Measurements from ENCODE around the gene SDK2. TPM values are rescaled to one million over a fixed set of nuclear protein-coding genes. Genes with fewer than 3 reads are reported as not detected.

SDK2 gene
- polyA plus RNA-seq, 1 of the 3 experiments (the other 2 are of a cell fraction): 0.02 TPM

DNA sequence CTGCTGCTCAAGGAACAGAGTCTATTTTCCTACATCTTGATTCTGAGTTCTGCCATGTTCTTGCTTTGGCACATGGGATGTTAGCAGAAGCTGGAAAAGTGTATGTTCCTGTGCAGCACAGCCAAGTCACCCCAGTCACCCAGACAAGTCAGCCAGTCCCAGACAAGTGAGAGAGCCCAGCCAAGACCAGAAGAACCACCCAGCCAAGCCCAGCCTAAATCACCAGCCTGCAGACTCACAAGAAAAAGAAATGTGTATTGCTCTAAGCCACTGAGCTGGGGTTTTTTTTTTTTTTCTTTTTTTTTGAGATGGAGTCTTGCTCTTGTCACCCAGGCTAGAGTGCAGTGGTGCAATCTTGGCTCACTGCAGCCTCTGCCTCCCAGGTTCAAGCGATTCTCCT lies 191.2 kb downstream of the SDK2 start:
- Histone ChIP-seq H3F3A (replicated peaks; ENCODE audit: insufficient read depth) (no peaks in the 10 kb centered on the region), H3K27ac (ENCODE audit: low read depth in 2 of 2, low read length in 1 of 2) (no peak overlapping the region), H3K9ac (no peak overlapping the region), H3K4me3 (ENCODE audit: low read depth in 2 of 2, low read length in 1 of 2) (no peak overlapping the region), H3K4me1 (ENCODE audit: control insufficient read depth in 1 of 2, insufficient read depth in 2 of 2, low read depth in 1 of 2, low read length in 1 of 2) (peaks cover 0 to 27% of the 10 kb centered on the region in 2 experiments; a peak in 1 of 4 replicates), H3K27me3 (ENCODE audit: insufficient read depth) (no peaks in the 10 kb centered on the region), H3K9me3 (no peaks in the 10 kb centered on the region), H3K4me2 (no peak overlapping the region), H2AFZ (ENCODE audit: low read depth) (no peak overlapping the region), H4K20me1 (ENCODE audit: insufficient read depth) (no peaks in the 10 kb centered on the region), H3K9me2 (no peaks in the 10 kb centered on the region), H3K79me2 (ENCODE audit: insufficient read depth) (no peaks in the 10 kb centered on the region), H3K36me3 (replicated peaks in 1 of 2; ENCODE audit: control insufficient read depth in 1 of 2, insufficient read depth in 2 of 2, low read length in 1 of 2) (no peaks in the 10 kb centered on the region)
- ChIA-PET POLR2A (interaction anchor here (0.6 to 1.5 kb wide), 2 partner anchors 21 to 196 kb away, joined by 3 read pairs; no protein-coding TSS in a partner anchor), CTCF (interaction anchor here (1.1 to 2.4 kb wide), 2 partner anchors 24 to 134 kb away, joined by 3 to 12 read pairs; no protein-coding TSS in a partner anchor)
- no peak for TF ChIP-seq ELF1 (IDR thresholded peaks at IDR 0.05)
- TF ChIP-seq RCOR1 (IDR thresholded peaks at IDR 0.05; ENCODE audit: low read length): no peak
- TF ChIP-seq TCF12 (IDR thresholded peaks at IDR 0.05): no peak
- no peak for TF ChIP-seq RXRA (IDR thresholded peaks at IDR 0.05; ENCODE audit: borderline replicate concordance, low read depth)
- TF ChIP-seq, protein P1, sequence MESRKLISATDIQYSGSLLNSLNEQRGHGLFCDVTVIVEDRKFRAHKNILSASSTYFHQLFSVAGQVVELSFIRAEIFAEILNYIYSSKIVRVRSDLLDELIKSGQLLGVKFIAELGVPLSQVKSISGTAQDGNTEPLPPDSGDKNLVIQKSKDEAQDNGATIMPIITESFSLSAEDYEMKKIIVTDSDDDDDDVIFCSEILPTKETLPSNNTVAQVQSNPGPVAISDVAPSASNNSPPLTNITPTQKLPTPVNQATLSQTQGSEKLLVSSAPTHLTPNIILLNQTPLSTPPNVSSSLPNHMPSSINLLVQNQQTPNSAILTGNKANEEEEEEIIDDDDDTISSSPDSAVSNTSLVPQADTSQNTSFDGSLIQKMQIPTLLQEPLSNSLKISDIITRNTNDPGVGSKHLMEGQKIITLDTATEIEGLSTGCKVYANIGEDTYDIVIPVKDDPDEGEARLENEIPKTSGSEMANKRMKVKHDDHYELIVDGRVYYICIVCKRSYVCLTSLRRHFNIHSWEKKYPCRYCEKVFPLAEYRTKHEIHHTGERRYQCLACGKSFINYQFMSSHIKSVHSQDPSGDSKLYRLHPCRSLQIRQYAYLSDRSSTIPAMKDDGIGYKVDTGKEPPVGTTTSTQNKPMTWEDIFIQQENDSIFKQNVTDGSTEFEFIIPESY (IDR thresholded peaks at IDR 0.05; ENCODE audit: borderline replicate concordance, low read depth): no peak
- TF ChIP-seq MXI1 (IDR thresholded peaks at IDR 0.05; ENCODE audit: low read depth, low read length): no peak
- no peak for TF ChIP-seq FOXM1 (IDR thresholded peaks at IDR 0.05; ENCODE audit: low read depth)
- TF ChIP-seq, protein P2, sequence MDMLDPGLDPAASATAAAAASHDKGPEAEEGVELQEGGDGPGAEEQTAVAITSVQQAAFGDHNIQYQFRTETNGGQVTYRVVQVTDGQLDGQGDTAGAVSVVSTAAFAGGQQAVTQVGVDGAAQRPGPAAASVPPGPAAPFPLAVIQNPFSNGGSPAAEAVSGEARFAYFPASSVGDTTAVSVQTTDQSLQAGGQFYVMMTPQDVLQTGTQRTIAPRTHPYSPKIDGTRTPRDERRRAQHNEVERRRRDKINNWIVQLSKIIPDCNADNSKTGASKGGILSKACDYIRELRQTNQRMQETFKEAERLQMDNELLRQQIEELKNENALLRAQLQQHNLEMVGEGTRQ (IDR thresholded peaks at IDR 0.05; ENCODE audit: borderline replicate concordance, low read depth, low read length): no peak
- TF ChIP-seq, protein P3, sequence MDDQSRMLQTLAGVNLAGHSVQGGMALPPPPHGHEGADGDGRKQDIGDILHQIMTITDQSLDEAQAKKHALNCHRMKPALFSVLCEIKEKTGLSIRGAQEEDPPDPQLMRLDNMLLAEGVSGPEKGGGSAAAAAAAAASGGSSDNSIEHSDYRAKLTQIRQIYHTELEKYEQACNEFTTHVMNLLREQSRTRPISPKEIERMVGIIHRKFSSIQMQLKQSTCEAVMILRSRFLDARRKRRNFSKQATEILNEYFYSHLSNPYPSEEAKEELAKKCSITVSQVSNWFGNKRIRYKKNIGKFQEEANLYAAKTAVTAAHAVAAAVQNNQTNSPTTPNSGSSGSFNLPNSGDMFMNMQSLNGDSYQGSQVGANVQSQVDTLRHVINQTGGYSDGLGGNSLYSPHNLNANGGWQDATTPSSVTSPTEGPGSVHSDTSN (IDR thresholded peaks at IDR 0.05): no peak
- TF ChIP-seq NFIC (IDR thresholded peaks at IDR 0.05; ENCODE audit: borderline replicate concordance): no peak
- no peak for TF ChIP-seq YY1 (IDR thresholded peaks at IDR 0.05; ENCODE audit: low read depth)
- TF ChIP-seq RAD21 (IDR thresholded peaks at IDR 0.05; ENCODE audit: low read length): no peak
- TF ChIP-seq TEAD4 (IDR thresholded peaks at IDR 0.05; ENCODE audit: borderline replicate concordance, insufficient read depth): no peak
- no peak for TF ChIP-seq EP300 (IDR thresholded peaks at IDR 0.05; ENCODE audit: borderline replicate concordance in 1 of 2, low read depth in 1 of 2, low read length in 1 of 2)
- TF ChIP-seq GABPA (IDR thresholded peaks at IDR 0.05; ENCODE audit: low read depth): no peak
- TF ChIP-seq, protein P4, sequence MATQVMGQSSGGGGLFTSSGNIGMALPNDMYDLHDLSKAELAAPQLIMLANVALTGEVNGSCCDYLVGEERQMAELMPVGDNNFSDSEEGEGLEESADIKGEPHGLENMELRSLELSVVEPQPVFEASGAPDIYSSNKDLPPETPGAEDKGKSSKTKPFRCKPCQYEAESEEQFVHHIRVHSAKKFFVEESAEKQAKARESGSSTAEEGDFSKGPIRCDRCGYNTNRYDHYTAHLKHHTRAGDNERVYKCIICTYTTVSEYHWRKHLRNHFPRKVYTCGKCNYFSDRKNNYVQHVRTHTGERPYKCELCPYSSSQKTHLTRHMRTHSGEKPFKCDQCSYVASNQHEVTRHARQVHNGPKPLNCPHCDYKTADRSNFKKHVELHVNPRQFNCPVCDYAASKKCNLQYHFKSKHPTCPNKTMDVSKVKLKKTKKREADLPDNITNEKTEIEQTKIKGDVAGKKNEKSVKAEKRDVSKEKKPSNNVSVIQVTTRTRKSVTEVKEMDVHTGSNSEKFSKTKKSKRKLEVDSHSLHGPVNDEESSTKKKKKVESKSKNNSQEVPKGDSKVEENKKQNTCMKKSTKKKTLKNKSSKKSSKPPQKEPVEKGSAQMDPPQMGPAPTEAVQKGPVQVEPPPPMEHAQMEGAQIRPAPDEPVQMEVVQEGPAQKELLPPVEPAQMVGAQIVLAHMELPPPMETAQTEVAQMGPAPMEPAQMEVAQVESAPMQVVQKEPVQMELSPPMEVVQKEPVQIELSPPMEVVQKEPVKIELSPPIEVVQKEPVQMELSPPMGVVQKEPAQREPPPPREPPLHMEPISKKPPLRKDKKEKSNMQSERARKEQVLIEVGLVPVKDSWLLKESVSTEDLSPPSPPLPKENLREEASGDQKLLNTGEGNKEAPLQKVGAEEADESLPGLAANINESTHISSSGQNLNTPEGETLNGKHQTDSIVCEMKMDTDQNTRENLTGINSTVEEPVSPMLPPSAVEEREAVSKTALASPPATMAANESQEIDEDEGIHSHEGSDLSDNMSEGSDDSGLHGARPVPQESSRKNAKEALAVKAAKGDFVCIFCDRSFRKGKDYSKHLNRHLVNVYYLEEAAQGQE (IDR thresholded peaks at IDR 0.05; ENCODE audit: low read depth, low read length): no peak
- TF ChIP-seq, protein P5, sequence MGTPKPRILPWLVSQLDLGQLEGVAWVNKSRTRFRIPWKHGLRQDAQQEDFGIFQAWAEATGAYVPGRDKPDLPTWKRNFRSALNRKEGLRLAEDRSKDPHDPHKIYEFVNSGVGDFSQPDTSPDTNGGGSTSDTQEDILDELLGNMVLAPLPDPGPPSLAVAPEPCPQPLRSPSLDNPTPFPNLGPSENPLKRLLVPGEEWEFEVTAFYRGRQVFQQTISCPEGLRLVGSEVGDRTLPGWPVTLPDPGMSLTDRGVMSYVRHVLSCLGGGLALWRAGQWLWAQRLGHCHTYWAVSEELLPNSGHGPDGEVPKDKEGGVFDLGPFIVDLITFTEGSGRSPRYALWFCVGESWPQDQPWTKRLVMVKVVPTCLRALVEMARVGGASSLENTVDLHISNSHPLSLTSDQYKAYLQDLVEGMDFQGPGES (IDR thresholded peaks at IDR 0.05; ENCODE audit: low read depth, low read length): no peak
- TF ChIP-seq MEF2A (IDR thresholded peaks at IDR 0.05; ENCODE audit: borderline replicate concordance, low read depth): no peak
- TF ChIP-seq NRF1 (IDR thresholded peaks at IDR 0.05; ENCODE audit: low read depth, low read length): no peak
- DNase-seq: no peak
- WGBS (ENCODE audit: low lambda C conversion rate): 0% methylated on average over 1 of the region's 1 CpG
